Measurements from ENCODE around the gene KRTCAP3. TPM values are rescaled to one million over a fixed set of nuclear protein-coding genes. Genes with fewer than 3 reads are reported as not detected.

The KRTCAP3 gene
- total and polyA plus RNA-seq, 2 donors (not counting 1 experiment from before 2014, with no cell fraction given), result 8.6 to 15.0 TPM

DNA sequence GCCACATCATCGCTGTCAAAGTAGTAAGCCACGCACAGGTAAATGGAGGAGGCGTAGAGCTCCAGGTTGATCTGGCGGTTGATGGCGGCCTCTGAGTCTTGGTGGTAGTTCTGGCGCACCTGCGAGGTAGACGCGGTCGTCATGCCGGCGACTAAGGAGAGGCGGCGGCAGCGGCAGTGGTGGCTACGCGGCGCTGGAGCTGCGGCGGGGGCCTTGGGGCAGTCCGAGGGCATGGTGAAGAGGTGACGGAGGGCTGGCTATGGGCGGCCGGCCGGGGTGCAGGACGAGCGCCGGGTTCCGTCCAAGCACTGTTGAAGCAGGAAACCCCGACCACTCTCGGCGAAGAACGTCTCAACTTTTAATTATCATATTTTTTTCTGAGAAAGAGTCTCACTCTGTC, 49.0 kb upstream of the KRTCAP3 start:
- Histone ChIP-seq H3K36me3 (replicated peaks in 1 of 2; ENCODE audit: control extremely low read depth in 1 of 2, control insufficient read depth in 1 of 2, extremely low read depth in 1 of 2, insufficient read depth in 2 of 2, low read length in 1 of 2) (peaks cover 0 to 9% of the 10 kb centered on the region in 2 experiments), H3K9me3 (ENCODE audit: control extremely low read depth in 1 of 3, control insufficient read depth in 2 of 3, insufficient read depth in 1 of 3, low read length in 2 of 3) (no peaks in the 10 kb centered on the region), H3K27me3 (replicated peaks in 1 of 4; ENCODE audit: control extremely low read depth in 1 of 4, control insufficient read depth in 3 of 4, insufficient read depth in 4 of 4, low read length in 3 of 4) (no peaks in the 10 kb centered on the region), H3K9ac (ENCODE audit: low read length) (no peak overlapping the region), H4K20me1 (ENCODE audit: control insufficient read depth, insufficient read depth, low read length, poor library complexity, severe bottlenecking) (peaks cover 39% of the 10 kb centered on the region), H3K4me3 (ENCODE audit: control extremely low read depth in 1 of 5, extremely low read depth in 1 of 5, insufficient read depth in 1 of 5, low read depth in 2 of 5, low read length in 4 of 5) (no peak overlapping the region), H3K79me2 (ENCODE audit: control insufficient read depth, insufficient read depth, low read length) (peaks cover 90% of the 10 kb centered on the region), H3K4me1 (ENCODE audit: control insufficient read depth in 2 of 2, insufficient read depth in 2 of 2, low read length in 2 of 2) (no peaks in the 10 kb centered on the region), H2AFZ (ENCODE audit: insufficient read depth, low read depth, low read length, poor library complexity, severe bottlenecking) (no peak overlapping the region), H3K27ac (ENCODE audit: low read length in 2 of 2) (no peak overlapping the region), H3K4me2 (replicated peaks; ENCODE audit: low read depth, low read length, poor library complexity, severe bottlenecking) (no peak overlapping the region)
- Mint-ChIP-seq H3K4me1 (peaks cover 7% of the 10 kb centered on the region), H3K27ac (no peak overlapping the region), H3K4me3 (no peak overlapping the region), H3K27me3 (no peaks in the 10 kb centered on the region), H3K9me3 (ENCODE audit: insufficient read depth) (no peaks in the 10 kb centered on the region)
- ChIA-PET CTCF (no interaction called here), POLR2A (no interaction called here)
- 98% methylated on average over 26 of the region's 33 CpGs for WGBS (ENCODE audit: insufficient coverage)
- no peak for ATAC-seq (ENCODE audit: low read depth)
- no peak for DNase-seq
- TF ChIP-seq EZH2 (IDR thresholded peaks at IDR 0.05; ENCODE audit: borderline replicate concordance, insufficient read depth, low read depth, low read length, poor library complexity, severe bottlenecking), result no peak
- TF ChIP-seq CTCF (IDR thresholded peaks at IDR 0.05), result no peak
- intact Hi-C loops (cut with micrococcal nuclease), result no loop called here

DNA sequence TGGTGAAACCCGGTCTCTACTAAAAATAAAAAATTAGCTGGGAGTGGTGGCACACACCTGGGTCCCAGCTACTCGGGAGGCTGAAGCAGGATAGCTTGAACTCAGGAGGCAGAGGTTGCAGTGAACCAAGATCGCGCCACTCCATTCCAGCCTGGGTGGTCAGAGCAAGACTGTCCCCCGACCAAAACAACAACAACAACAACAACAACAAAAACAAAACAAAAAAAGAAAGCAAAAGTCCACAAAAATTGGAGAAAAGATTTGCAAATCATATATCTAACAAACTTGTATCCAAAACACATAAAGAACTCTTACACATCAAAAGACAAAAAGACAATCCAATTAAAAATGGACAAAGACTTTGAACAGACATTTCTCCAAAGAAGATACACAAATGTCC, 43.2 kb upstream of the KRTCAP3 start:
- H3K4me1 Mint-ChIP-seq, result peaks cover 18% of the 10 kb centered on the region

More for the DNA sequence above, 43.2 kb upstream of the KRTCAP3 start:
- H3K9me3 ChIP-seq (ENCODE audit: control extremely low read depth in 1 of 3, control insufficient read depth in 2 of 3, insufficient read depth in 1 of 3, low read length in 2 of 3), result no peaks in the 10 kb centered on the region
- 96% methylated on average over 4 of the region's 5 CpGs for WGBS (ENCODE audit: insufficient coverage)
- POLR2A ChIA-PET, result no interaction called here
- H2AFZ ChIP-seq (ENCODE audit: insufficient read depth, low read depth, low read length, poor library complexity, severe bottlenecking), result no peak overlapping the region
- no peak overlapping the region for H3K4me3 Mint-ChIP-seq
- DNase-seq (no peak), ATAC-seq (ENCODE audit: low read depth) (no peak)
- H3K9ac ChIP-seq (ENCODE audit: low read length), result no peak overlapping the region
- CTCF ChIA-PET, result no interaction called here
- TF ChIP-seq EZH2 (IDR thresholded peaks at IDR 0.05; ENCODE audit: borderline replicate concordance, insufficient read depth, low read depth, low read length, poor library complexity, severe bottlenecking) (no peak), CTCF (IDR thresholded peaks at IDR 0.05) (no peak)
- H3K4me3 ChIP-seq (ENCODE audit: control extremely low read depth in 1 of 5, extremely low read depth in 1 of 5, insufficient read depth in 1 of 5, low read depth in 2 of 5, low read length in 4 of 5), result no peak overlapping the region
- H3K27ac Mint-ChIP-seq, result peak overlapping the region; percentile 26
- H3K27me3 Mint-ChIP-seq, result no peaks in the 10 kb centered on the region
- H3K4me1 ChIP-seq (ENCODE audit: control insufficient read depth in 2 of 2, insufficient read depth in 2 of 2, low read length in 2 of 2), result peaks cover 0 to 2% of the 10 kb centered on the region in 2 donors
- peaks cover 2% of the 10 kb centered on the region in 2 experiments for H3K36me3 ChIP-seq (replicated peaks in 1 of 2; ENCODE audit: control extremely low read depth in 1 of 2, control insufficient read depth in 1 of 2, extremely low read depth in 1 of 2, insufficient read depth in 2 of 2, low read length in 1 of 2)
- H3K27ac ChIP-seq (ENCODE audit: low read length in 2 of 2), result no peak overlapping the region
- H3K27me3 ChIP-seq (replicated peaks in 1 of 4; ENCODE audit: control extremely low read depth in 1 of 4, control insufficient read depth in 3 of 4, insufficient read depth in 4 of 4, low read length in 3 of 4), result no peaks in the 10 kb centered on the region
- intact Hi-C loops (cut with micrococcal nuclease), result no loop called here
- peaks cover 98% of the 10 kb centered on the region for H3K79me2 ChIP-seq (ENCODE audit: control insufficient read depth, insufficient read depth, low read length)
- H3K9me3 Mint-ChIP-seq (ENCODE audit: insufficient read depth), result no peaks in the 10 kb centered on the region
- no peak overlapping the region for H3K4me2 ChIP-seq (replicated peaks; ENCODE audit: low read depth, low read length, poor library complexity, severe bottlenecking)
- peaks cover 42% of the 10 kb centered on the region for H4K20me1 ChIP-seq (ENCODE audit: control insufficient read depth, insufficient read depth, low read length, poor library complexity, severe bottlenecking)
